SK-N-SH treated with all-trans-retinoic acid at 6 μM for 48 hours (cell line): ENCODE measurements around the gene KRTAP10-3.

ENCODE experiments used
- ATAC-seq: fragments of 200-7000 bp; cut with Tn5 transposase; 3 replicates; pipeline ENCODE4 v1.9.1; 2020; ENCODE audit warnings: mild to moderate bottlenecking, moderate library complexity
- BACH2 ChIP-seq: fragments of 250-450 bp; sonication (Bioruptor Pico); IDR thresholded peaks from 2 replicates; pipeline ENCODE4 v1.9.0; 2021; ENCODE audit warnings: mild to moderate bottlenecking, borderline replicate concordance
- CREB5 ChIP-seq: fragments of 250-450 bp; sonication (Bioruptor Pico); IDR thresholded peaks from 2 replicates; pipeline ENCODE4 v1.5.1; 2020; ENCODE audit warnings: low read depth, mild to moderate bottlenecking, moderate library complexity
- ESRRG ChIP-seq: fragments of 250-450 bp; sonication (Bioruptor Pico); IDR thresholded peaks from 2 replicates; pipeline ENCODE4 v1.6.1; 2021; ENCODE audit warnings: mild to moderate bottlenecking
- GLIS3 ChIP-seq: fragments of 250-450 bp; sonication (Bioruptor Pico); IDR thresholded peaks from 2 replicates; pipeline ENCODE4 v1.5.0; 2020; ENCODE audit warnings: mild to moderate bottlenecking, moderate library complexity
- ISL1 ChIP-seq: fragments of 250-450 bp; sonication (Bioruptor Pico); IDR thresholded peaks from 2 replicates; pipeline ENCODE4 v2.1.2; 2022; ENCODE audit warnings: mild to moderate bottlenecking, moderate library complexity
- OSR1 ChIP-seq: fragments of 250-450 bp; sonication (Bioruptor Pico); IDR thresholded peaks from 2 replicates; pipeline ENCODE4 v1.8.0; 2022; ENCODE audit warnings: moderate library complexity, mild to moderate bottlenecking, inconsistent platforms
- PPARA ChIP-seq: fragments of 250-450 bp; sonication (Bioruptor Pico); IDR thresholded peaks from 2 replicates; pipeline ENCODE4 v1.5.0; 2020; ENCODE audit warnings: mild to moderate bottlenecking, borderline replicate concordance
- RARB ChIP-seq: fragments of 250-450 bp; sonication (Bioruptor Pico); IDR thresholded peaks from 2 replicates; pipeline ENCODE4 v1.8.0; 2021; ENCODE audit warnings: mild to moderate bottlenecking, moderate library complexity
- SNAI2 ChIP-seq: fragments of 250-450 bp; sonication (Bioruptor Pico); IDR thresholded peaks from 2 replicates; pipeline ENCODE4 v1.5.0; 2020; ENCODE audit warnings: mild to moderate bottlenecking, moderate library complexity
- TOX ChIP-seq: fragments of 250-450 bp; sonication (Bioruptor Pico); IDR thresholded peaks from 2 replicates; pipeline ENCODE4 v1.8.0; 2021; ENCODE audit warnings: mild to moderate bottlenecking, moderate library complexity, borderline replicate concordance
- TSHZ2 ChIP-seq: fragments of 250-450 bp; sonication (Bioruptor Pico); IDR thresholded peaks from 2 replicates; pipeline ENCODE4 v1.5.0; 2020; ENCODE audit warnings: mild to moderate bottlenecking, moderate library complexity
- ZC3H10 ChIP-seq: fragments of 250-450 bp; sonication (Bioruptor Pico); IDR thresholded peaks from 2 replicates; pipeline ENCODE4 v1.5.1; 2021; ENCODE audit warnings: mild to moderate bottlenecking, moderate library complexity
- ZFP3 ChIP-seq: fragments of 250-450 bp; sonication (Bioruptor Pico); IDR thresholded peaks from 2 replicates; pipeline ENCODE4 v1.5.0; 2020; ENCODE audit warnings: mild to moderate bottlenecking, moderate library complexity
- ZFP30 ChIP-seq: fragments of 450-650 bp; formaldehyde crosslinking; IDR thresholded peaks from 2 replicates; pipeline ENCODE4 v1.5.0; 2022; ENCODE audit warnings: mild to moderate bottlenecking, moderate library complexity
- ZNF565 ChIP-seq: fragments of 450-650 bp; formaldehyde crosslinking; conservative IDR thresholded peaks from 2 replicates; pipeline ENCODE4 v1.5.0; 2020; ENCODE audit warnings: low read depth, mild to moderate bottlenecking, moderate library complexity
- ZNF8 ChIP-seq: fragments of 450-650 bp; formaldehyde crosslinking; IDR thresholded peaks from 2 replicates; pipeline ENCODE4 v1.5.0; 2020; ENCODE audit warnings: mild to moderate bottlenecking, moderate library complexity
- TF ChIP-seq, protein P1 (sequence below): fragments of 250-450 bp; sonication (Bioruptor Pico); IDR thresholded peaks from 2 replicates; pipeline ENCODE4 v1.8.0; 2021; ENCODE audit warnings: low read depth, mild to moderate bottlenecking, moderate library complexity, borderline replicate concordance
- TF ChIP-seq, protein P2 (sequence below): fragments of 250-450 bp; sonication (Bioruptor Pico); IDR thresholded peaks from 2 replicates; pipeline ENCODE4 v1.5.1; 2021; ENCODE audit warnings: mild to moderate bottlenecking, moderate library complexity
- TF ChIP-seq, protein P3 (sequence below): fragments of 250-450 bp; sonication (Bioruptor Pico); IDR thresholded peaks from 2 replicates; pipeline ENCODE4 v1.8.0; 2020; ENCODE audit warnings: mild to moderate bottlenecking, moderate library complexity, borderline replicate concordance

The KRTAP10-3 gene

GRCh38 chr21:44520326-44521300 lies 38.0 kb downstream of the KRTAP10-3 start:
- no peak for ATAC-seq
- TF ChIP-seq TOX (CRISPR knock-in tag), result no peak
- TF ChIP-seq ESRRG (CRISPR knock-in tag), result no peak
- TF ChIP-seq, protein P1, sequence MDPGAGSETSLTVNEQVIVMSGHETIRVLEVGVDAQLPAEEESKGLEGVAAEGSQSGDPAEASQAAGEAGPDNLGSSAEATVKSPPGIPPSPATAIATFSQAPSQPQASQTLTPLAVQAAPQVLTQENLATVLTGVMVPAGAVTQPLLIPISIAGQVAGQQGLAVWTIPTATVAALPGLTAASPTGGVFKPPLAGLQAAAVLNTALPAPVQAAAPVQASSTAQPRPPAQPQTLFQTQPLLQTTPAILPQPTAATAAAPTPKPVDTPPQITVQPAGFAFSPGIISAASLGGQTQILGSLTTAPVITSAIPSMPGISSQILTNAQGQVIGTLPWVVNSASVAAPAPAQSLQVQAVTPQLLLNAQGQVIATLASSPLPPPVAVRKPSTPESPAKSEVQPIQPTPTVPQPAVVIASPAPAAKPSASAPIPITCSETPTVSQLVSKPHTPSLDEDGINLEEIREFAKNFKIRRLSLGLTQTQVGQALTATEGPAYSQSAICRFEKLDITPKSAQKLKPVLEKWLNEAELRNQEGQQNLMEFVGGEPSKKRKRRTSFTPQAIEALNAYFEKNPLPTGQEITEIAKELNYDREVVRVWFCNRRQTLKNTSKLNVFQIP (CRISPR knock-in tag), result no peak
- no peak for TF ChIP-seq TSHZ2 (CRISPR knock-in tag)
- no peak for TF ChIP-seq GLIS3
- no peak for TF ChIP-seq BACH2 (CRISPR knock-in tag)
- TF ChIP-seq, protein P2, sequence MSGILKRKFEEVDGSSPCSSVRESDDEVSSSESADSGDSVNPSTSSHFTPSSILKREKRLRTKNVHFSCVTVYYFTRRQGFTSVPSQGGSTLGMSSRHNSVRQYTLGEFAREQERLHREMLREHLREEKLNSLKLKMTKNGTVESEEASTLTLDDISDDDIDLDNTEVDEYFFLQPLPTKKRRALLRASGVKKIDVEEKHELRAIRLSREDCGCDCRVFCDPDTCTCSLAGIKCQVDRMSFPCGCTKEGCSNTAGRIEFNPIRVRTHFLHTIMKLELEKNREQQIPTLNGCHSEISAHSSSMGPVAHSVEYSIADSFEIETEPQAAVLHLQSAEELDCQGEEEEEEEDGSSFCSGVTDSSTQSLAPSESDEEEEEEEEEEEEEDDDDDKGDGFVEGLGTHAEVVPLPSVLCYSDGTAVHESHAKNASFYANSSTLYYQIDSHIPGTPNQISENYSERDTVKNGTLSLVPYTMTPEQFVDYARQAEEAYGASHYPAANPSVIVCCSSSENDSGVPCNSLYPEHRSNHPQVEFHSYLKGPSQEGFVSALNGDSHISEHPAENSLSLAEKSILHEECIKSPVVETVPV, result no peak
- TF ChIP-seq RARB (CRISPR knock-in tag), result no peak
- no peak for TF ChIP-seq OSR1 (CRISPR knock-in tag)
- TF ChIP-seq ISL1, result no peak
- TF ChIP-seq ZNF565, result no peak
- TF ChIP-seq ZNF8 (CRISPR knock-in tag), result no peak
- no peak for TF ChIP-seq SNAI2 (CRISPR knock-in tag)
- no peak for TF ChIP-seq ZC3H10
- no peak for TF ChIP-seq PPARA (CRISPR knock-in tag)
- no peak for TF ChIP-seq ZFP3
- TF ChIP-seq, protein P3, sequence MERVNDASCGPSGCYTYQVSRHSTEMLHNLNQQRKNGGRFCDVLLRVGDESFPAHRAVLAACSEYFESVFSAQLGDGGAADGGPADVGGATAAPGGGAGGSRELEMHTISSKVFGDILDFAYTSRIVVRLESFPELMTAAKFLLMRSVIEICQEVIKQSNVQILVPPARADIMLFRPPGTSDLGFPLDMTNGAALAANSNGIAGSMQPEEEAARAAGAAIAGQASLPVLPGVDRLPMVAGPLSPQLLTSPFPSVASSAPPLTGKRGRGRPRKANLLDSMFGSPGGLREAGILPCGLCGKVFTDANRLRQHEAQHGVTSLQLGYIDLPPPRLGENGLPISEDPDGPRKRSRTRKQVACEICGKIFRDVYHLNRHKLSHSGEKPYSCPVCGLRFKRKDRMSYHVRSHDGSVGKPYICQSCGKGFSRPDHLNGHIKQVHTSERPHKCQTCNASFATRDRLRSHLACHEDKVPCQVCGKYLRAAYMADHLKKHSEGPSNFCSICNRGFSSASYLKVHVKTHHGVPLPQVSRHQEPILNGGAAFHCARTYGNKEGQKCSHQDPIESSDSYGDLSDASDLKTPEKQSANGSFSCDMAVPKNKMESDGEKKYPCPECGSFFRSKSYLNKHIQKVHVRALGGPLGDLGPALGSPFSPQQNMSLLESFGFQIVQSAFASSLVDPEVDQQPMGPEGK, result no peak

DNA sequence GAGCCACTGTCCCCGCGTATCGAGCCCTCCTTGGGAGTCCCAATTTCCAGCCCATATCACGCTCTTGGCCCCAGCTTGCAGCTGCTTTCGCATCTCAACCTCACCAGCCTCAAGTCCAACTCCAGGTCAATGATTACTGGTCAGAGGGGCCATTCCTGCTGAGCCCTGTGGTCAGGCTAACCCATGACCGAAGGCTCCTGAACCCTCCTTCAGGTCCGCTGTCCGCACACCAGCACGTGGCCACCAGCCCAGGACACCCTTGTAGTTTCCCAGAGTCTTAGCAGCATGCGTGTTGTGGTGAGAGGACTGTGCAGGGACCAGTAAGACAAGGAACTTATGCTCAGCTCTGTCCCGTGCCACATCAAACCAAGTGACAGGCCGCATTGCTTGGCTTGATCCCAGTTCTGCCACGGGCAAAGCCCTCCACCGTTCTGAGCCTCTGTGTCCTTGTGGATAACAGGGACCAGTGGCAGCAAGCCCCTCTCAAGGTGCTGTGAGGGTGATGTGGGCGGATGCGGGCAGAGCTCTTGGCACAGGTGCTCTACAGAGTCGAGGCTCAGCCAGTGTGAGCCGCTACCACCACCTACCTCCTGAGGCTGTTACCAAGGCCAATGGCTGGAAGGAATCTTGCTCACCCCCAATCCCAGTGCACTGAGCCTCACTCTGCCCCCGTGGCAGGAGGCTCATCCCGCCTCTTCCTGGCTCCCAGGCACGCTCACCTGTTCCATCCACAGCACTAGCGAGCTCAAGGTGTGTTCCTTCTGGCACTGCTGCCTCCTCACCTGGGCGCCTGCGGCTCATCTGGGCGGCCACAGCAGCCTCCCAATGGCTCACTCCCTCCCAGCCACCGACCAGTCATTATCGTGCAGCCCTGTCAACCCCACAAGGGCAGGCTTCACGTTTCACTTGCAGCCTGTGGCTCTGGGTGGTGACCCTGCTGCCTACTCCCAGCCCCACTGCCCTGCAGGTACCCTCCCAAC lies 39.0 kb downstream of the KRTAP10-3 start:
- TF ChIP-seq, protein P1 (CRISPR knock-in tag), result no peak
- no peak for TF ChIP-seq RARB (CRISPR knock-in tag)
- TF ChIP-seq ZC3H10, result no peak
- TF ChIP-seq, protein P3, result no peak
- no peak for TF ChIP-seq ZFP30 (CRISPR knock-in tag)
- no peak for TF ChIP-seq CREB5 (CRISPR knock-in tag)
- TF ChIP-seq SNAI2 (CRISPR knock-in tag), result no peak
- TF ChIP-seq ZFP3, result no peak
- no peak for TF ChIP-seq ESRRG (CRISPR knock-in tag)
- ATAC-seq, result no peak
